GM12874 (cell line): ENCODE data around the gene LARGE1.

ENCODE experiments used
- CTCF ChIP-seq: IDR thresholded peaks from 2 replicates; pipeline ENCODE4 v1.5.1; 2011; ENCODE audit warnings: low read depth, mild to moderate bottlenecking, control low read depth, low read length, moderate library complexity; ENCODE audit not compliant: insufficient read depth

The LARGE1 gene

GRCh38 chr22:33350961-33351360 lies 569.3 kb downstream of the LARGE1 start:
- TF ChIP-seq CTCF, result no peak

- no peak for TF ChIP-seq CTCF
Observed at GRCh38 chr22:33350491-33350890, 569.8 kb downstream of the LARGE1 start.

GRCh38 chr22:33347002-33347401 lies 573.3 kb downstream of the LARGE1 start:
- TF ChIP-seq CTCF, result no peak

GRCh38 chr22:33341611-33342010 lies 578.7 kb downstream of the LARGE1 start:
- TF ChIP-seq CTCF, result no peak

GRCh38 chr22:33337524-33337923 lies 582.8 kb downstream of the LARGE1 start:
- TF ChIP-seq CTCF, result no peak

GRCh38 chr22:33335611-33336279 lies 584.5 kb downstream of the LARGE1 start:
- TF ChIP-seq CTCF, result no peak

GRCh38 chr22:33332538-33332937 lies 587.7 kb downstream of the LARGE1 start:
- TF ChIP-seq CTCF, result no peak
